Nephron (organoid): ENCODE data around the gene STX11.

Source experiments
- H3K27ac Mint-ChIP-seq, 3 experiments: 2 replicates each; pipeline ENCODE4 v1.8.0; 2020; ENCODE audit warnings: mixed read lengths in 3 of 3, mild to moderate bottlenecking in 2 of 3, moderate library complexity in 1 of 3
- H3K27me3 Mint-ChIP-seq: 2 replicates; pipeline ENCODE4 v1.8.0; 2021; ENCODE audit warnings: low read depth, mild to moderate bottlenecking, moderate library complexity, mixed read lengths
- H3K36me3 Mint-ChIP-seq: 2 replicates; pipeline ENCODE4 v1.8.0; 2020; ENCODE audit warnings: low read depth, mixed read lengths
- H3K4me1 Mint-ChIP-seq: 2 replicates; pipeline ENCODE4 v1.8.0; 2020; ENCODE audit warnings: mixed read lengths
- H3K4me3 Mint-ChIP-seq, 3 experiments: 2 replicates each; pipeline ENCODE4 v1.8.0; 2020; ENCODE audit warnings: mild to moderate bottlenecking in 3 of 3, mixed read lengths in 3 of 3, moderate library complexity in 2 of 3
- H3K9me3 Mint-ChIP-seq: 2 replicates; pipeline ENCODE4 v1.8.0; 2020; ENCODE audit warnings: mixed read lengths
- TF ChIP-seq, protein P1 (sequence below), 3 experiments: fragments of 200-600 bp; sonication (generic); IDR thresholded peaks; one replicate each; pipeline ENCODE4 v1.5.0; 2021; ENCODE audit warnings: antibody characterized with exemption in 3 of 3; ENCODE audit not compliant: unreplicated experiment in 3 of 3

STX11 gene

GRCh38 chr6:144150710-144151657 lies 667 bp downstream of the STX11 start:
- H3K4me3 Mint-ChIP-seq = peak overlapping the region; percentile 81 to 90 (median 89)

GRCh38 chr6:144152334-144152900 lies 2.1 kb downstream of the STX11 start:
- TF ChIP-seq, protein P1, sequence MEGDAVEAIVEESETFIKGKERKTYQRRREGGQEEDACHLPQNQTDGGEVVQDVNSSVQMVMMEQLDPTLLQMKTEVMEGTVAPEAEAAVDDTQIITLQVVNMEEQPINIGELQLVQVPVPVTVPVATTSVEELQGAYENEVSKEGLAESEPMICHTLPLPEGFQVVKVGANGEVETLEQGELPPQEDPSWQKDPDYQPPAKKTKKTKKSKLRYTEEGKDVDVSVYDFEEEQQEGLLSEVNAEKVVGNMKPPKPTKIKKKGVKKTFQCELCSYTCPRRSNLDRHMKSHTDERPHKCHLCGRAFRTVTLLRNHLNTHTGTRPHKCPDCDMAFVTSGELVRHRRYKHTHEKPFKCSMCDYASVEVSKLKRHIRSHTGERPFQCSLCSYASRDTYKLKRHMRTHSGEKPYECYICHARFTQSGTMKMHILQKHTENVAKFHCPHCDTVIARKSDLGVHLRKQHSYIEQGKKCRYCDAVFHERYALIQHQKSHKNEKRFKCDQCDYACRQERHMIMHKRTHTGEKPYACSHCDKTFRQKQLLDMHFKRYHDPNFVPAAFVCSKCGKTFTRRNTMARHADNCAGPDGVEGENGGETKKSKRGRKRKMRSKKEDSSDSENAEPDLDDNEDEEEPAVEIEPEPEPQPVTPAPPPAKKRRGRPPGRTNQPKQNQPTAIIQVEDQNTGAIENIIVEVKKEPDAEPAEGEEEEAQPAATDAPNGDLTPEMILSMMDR (IDR thresholded peaks at IDR 0.05; ENCODE audit: unreplicated experiment in 3 of 3) = no peak
- no peak overlapping the region for H3K27ac Mint-ChIP-seq
- peak overlapping the region in 2 of 3 experiments; percentile 39 to 90 for H3K4me3 Mint-ChIP-seq
- H3K36me3 Mint-ChIP-seq = no peaks in the 10 kb centered on the region
- peaks cover 66% of the 10 kb centered on the region for H3K27me3 Mint-ChIP-seq
- no peaks in the 10 kb centered on the region for H3K9me3 Mint-ChIP-seq
- peaks cover 18% of the 10 kb centered on the region for H3K4me1 Mint-ChIP-seq

More at GRCh38 chr6:144150710-144151657, 667 bp downstream of the STX11 start:
- TF ChIP-seq, protein P1 (IDR thresholded peaks at IDR 0.05; ENCODE audit: unreplicated experiment in 3 of 3) = peak; percentile 46 to 55 (median 52)
- no peaks in the 10 kb centered on the region for H3K36me3 Mint-ChIP-seq
- H3K27ac Mint-ChIP-seq = no peak overlapping the region
- peaks cover 9% of the 10 kb centered on the region for H3K4me1 Mint-ChIP-seq
- peaks cover 80% of the 10 kb centered on the region for H3K27me3 Mint-ChIP-seq
- H3K9me3 Mint-ChIP-seq = no peaks in the 10 kb centered on the region

GRCh38 chr6:144153260-144153659 lies 2.9 kb downstream of the STX11 start:
- H3K9me3 Mint-ChIP-seq = no peaks in the 10 kb centered on the region
- TF ChIP-seq, protein P1 (IDR thresholded peaks at IDR 0.05; ENCODE audit: unreplicated experiment in 3 of 3) = no peak

DNA sequence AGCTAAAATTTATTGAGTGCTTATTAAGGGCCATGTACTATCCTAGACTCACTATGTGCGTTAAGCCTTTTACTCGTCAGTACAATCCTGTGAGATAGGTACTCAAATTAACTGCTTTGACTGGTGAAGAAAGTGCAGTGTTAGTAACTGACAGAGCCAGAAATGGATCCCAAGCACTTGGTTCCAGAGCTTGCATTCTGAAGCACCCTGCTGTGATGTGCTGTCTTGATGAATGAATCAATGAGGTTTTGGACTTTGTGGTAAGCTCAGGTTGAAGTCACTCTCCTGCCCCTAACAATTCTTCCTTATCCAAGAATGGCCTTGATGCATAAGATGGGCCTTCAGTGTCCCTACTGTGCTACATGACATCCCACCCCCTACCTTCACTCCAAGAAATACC lies 3.7 kb downstream of the STX11 start:
- Mint-ChIP-seq H3K9me3 (no peaks in the 10 kb centered on the region), H3K4me1 (peaks cover 33% of the 10 kb centered on the region), H3K27me3 (peaks cover 50% of the 10 kb centered on the region), H3K4me3 (no peak overlapping the region), H3K27ac (no peak overlapping the region), H3K36me3 (no peaks in the 10 kb centered on the region)
- TF ChIP-seq, protein P1 (IDR thresholded peaks at IDR 0.05; ENCODE audit: unreplicated experiment in 3 of 3) = no peak

More at GRCh38 chr6:144153260-144153659, 2.9 kb downstream of the STX11 start:
- Mint-ChIP-seq H3K27ac (no peak overlapping the region), H3K4me1 (peaks cover 26% of the 10 kb centered on the region), H3K4me3 (no peak overlapping the region), H3K36me3 (no peaks in the 10 kb centered on the region), H3K27me3 (peaks cover 58% of the 10 kb centered on the region)

DNA sequence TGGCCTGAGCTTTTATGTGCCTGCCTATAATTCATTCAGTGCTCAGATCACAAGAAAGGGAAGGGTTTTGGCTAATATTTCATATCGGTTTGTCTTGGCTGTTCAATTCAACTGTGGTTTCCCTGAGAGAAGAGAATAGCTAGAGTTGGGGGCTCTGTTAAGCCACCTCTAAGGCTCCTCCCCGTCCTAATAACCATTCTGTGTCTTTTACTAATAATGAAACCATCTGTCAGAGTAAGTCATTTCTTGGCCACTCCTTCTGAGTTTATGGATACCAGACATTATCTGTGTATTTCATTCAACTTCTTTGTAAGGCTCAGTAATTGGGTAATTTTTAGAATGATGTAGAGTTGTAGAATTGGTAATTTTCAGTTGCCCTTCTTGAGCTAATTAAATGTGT lies 5.2 kb downstream of the STX11 start:
- Mint-ChIP-seq H3K9me3 (no peaks in the 10 kb centered on the region), H3K36me3 (no peaks in the 10 kb centered on the region), H3K4me3 (no peak overlapping the region), H3K4me1 (peaks cover 39% of the 10 kb centered on the region), H3K27ac (no peak overlapping the region), H3K27me3 (peaks cover 40% of the 10 kb centered on the region)
- TF ChIP-seq, protein P1 (IDR thresholded peaks at IDR 0.05; ENCODE audit: unreplicated experiment in 3 of 3) = no peak
